WTC11 (cell line): ENCODE data around the gene YIPF2.

Experiments used
- FOXK1 ChIP-seq: sonication (generic); formaldehyde crosslinking; IDR thresholded peaks from 2 replicates; pipeline ENCODE4 v1.8.0; 2022; ENCODE audit warnings: mild to moderate bottlenecking, moderate library complexity, missing genetic modification reagents
- IRF2 ChIP-seq: sonication (generic); formaldehyde crosslinking; IDR thresholded peaks from 2 replicates; pipeline ENCODE4 v1.8.0; 2022; ENCODE audit warnings: low read depth, missing genetic modification reagents, borderline replicate concordance
- NFE2L1 ChIP-seq: sonication (generic); formaldehyde crosslinking; IDR thresholded peaks from 2 replicates; pipeline ENCODE4 v1.8.1; 2023; ENCODE audit warnings: missing genetic modification reagents
- ZBTB21 ChIP-seq: sonication (generic); formaldehyde crosslinking; IDR thresholded peaks from 2 replicates; pipeline ENCODE4 v1.8.1; 2023; ENCODE audit warnings: mild to moderate bottlenecking, missing genetic modification reagents, borderline replicate concordance
- ZNF671 ChIP-seq: fragments of 250-450 bp; sonication (Bioruptor Pico); IDR thresholded peaks from 2 replicates; pipeline ENCODE4 v1.8.0; 2021; ENCODE audit warnings: mild to moderate bottlenecking
- TF ChIP-seq, protein P1 (sequence below): fragments of 200-600 bp; IDR thresholded peaks from 2 replicates; pipeline ENCODE4 v1.8.0; 2022; ENCODE audit warnings: antibody characterized with exemption
- TF ChIP-seq, protein P2 (sequence below): sonication (generic); formaldehyde crosslinking; IDR thresholded peaks from 2 replicates; pipeline ENCODE4 v1.8.1; 2022; ENCODE audit warnings: mild to moderate bottlenecking, moderate library complexity, missing genetic modification reagents
- TF ChIP-seq, protein P3 (sequence below): sonication (generic); formaldehyde crosslinking; IDR thresholded peaks from 2 replicates; pipeline ENCODE4 v1.8.1; 2023; ENCODE audit warnings: mild to moderate bottlenecking, missing genetic modification reagents, moderate library complexity

DNA sequence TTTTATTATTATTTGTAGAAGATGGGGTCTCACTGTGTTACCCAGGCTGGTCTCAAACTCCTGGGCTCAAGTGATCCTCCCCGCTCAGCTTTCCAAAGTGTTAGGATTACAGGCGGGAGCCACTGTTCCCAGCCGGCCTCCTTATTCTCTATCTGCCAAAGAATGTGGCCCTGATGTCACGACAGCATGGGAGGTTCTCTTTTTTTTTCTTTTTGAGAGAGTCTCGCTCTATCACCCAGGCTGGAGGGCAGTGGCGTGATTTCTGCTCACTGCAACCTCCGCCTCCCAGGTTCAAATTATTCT, 33.6 kb downstream of the YIPF2 start:
- TF ChIP-seq, protein P1, sequence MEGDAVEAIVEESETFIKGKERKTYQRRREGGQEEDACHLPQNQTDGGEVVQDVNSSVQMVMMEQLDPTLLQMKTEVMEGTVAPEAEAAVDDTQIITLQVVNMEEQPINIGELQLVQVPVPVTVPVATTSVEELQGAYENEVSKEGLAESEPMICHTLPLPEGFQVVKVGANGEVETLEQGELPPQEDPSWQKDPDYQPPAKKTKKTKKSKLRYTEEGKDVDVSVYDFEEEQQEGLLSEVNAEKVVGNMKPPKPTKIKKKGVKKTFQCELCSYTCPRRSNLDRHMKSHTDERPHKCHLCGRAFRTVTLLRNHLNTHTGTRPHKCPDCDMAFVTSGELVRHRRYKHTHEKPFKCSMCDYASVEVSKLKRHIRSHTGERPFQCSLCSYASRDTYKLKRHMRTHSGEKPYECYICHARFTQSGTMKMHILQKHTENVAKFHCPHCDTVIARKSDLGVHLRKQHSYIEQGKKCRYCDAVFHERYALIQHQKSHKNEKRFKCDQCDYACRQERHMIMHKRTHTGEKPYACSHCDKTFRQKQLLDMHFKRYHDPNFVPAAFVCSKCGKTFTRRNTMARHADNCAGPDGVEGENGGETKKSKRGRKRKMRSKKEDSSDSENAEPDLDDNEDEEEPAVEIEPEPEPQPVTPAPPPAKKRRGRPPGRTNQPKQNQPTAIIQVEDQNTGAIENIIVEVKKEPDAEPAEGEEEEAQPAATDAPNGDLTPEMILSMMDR: no peak
- no peak for TF ChIP-seq IRF2 (CRISPR knock-in tag)
- no peak for TF ChIP-seq NFE2L1
- TF ChIP-seq, protein P2, sequence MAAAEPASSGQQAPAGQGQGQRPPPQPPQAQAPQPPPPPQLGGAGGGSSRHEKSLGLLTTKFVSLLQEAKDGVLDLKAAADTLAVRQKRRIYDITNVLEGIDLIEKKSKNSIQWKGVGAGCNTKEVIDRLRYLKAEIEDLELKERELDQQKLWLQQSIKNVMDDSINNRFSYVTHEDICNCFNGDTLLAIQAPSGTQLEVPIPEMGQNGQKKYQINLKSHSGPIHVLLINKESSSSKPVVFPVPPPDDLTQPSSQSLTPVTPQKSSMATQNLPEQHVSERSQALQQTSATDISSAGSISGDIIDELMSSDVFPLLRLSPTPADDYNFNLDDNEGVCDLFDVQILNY (CRISPR knock-in tag): no peak
- TF ChIP-seq, protein P3, sequence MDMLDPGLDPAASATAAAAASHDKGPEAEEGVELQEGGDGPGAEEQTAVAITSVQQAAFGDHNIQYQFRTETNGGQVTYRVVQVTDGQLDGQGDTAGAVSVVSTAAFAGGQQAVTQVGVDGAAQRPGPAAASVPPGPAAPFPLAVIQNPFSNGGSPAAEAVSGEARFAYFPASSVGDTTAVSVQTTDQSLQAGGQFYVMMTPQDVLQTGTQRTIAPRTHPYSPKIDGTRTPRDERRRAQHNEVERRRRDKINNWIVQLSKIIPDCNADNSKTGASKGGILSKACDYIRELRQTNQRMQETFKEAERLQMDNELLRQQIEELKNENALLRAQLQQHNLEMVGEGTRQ (CRISPR knock-in tag): no peak
- TF ChIP-seq ZBTB21 (CRISPR knock-in tag): no peak
- no peak for TF ChIP-seq ZNF671 (CRISPR knock-in tag)
- no peak for TF ChIP-seq FOXK1 (CRISPR knock-in tag)
